HG03060 (cell line): ENCODE results near the gene RPTN.

ENCODE experiments used
- ATAC-seq: cut with Tn5 transposase; IDR thresholded peaks from one replicate; pipeline ENCODE4 v1.9.1; 2021; ENCODE audit warnings: low read depth, moderate number of reproducible peaks; ENCODE audit not compliant: unreplicated experiment

Gene RPTN, protein sequence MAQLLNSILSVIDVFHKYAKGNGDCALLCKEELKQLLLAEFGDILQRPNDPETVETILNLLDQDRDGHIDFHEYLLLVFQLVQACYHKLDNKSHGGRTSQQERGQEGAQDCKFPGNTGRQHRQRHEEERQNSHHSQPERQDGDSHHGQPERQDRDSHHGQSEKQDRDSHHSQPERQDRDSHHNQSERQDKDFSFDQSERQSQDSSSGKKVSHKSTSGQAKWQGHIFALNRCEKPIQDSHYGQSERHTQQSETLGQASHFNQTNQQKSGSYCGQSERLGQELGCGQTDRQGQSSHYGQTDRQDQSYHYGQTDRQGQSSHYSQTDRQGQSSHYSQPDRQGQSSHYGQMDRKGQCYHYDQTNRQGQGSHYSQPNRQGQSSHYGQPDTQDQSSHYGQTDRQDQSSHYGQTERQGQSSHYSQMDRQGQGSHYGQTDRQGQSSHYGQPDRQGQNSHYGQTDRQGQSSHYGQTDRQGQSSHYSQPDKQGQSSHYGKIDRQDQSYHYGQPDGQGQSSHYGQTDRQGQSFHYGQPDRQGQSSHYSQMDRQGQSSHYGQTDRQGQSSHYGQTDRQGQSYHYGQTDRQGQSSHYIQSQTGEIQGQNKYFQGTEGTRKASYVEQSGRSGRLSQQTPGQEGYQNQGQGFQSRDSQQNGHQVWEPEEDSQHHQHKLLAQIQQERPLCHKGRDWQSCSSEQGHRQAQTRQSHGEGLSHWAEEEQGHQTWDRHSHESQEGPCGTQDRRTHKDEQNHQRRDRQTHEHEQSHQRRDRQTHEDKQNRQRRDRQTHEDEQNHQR

DNA sequence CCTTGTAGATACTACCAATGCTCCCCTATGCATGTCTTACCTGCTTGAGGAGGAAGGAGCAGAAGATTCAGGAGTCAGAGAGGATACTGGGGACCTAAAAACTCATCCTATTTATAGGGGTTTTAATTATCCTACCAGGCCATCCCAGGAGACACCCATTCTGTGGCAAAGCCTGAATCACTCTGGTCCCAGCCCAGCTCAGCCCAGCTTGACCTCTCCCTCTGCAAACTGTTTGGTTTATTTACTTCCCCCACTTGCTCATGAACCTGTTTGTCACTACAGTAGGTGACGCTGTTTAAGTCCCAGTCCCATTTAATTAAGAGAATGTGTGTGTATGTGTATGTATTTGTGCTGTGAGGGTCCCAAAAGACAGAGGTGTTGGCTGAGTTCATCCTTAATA, at the start of gene RPTN:
TSS of gene RPTN (minus strand) at position 85 of the 400 bp plus-strand sequence. CDS start 1,339 bp downstream, outside the sequence.
- ATAC-seq = no peak

DNA sequence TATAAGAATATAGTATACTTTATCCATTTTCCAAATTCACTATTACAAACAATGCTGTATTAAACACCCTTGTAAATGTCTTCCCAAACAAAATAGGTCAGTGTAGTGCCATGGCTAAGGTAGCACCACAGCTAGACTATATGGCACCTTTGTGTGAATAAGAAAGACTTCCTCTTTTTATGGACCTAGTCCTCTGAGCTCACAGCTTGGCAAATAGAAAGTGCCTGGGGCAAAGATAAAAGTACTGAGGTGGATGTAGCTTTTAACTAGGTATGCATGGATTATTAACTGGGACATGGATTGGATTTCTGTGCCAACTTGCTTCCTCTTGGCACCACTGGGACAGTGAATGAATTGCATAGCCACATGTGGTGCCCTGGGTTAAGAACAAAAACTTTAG, 40.0 kb upstream of the RPTN start:
- ATAC-seq = no peak

DNA sequence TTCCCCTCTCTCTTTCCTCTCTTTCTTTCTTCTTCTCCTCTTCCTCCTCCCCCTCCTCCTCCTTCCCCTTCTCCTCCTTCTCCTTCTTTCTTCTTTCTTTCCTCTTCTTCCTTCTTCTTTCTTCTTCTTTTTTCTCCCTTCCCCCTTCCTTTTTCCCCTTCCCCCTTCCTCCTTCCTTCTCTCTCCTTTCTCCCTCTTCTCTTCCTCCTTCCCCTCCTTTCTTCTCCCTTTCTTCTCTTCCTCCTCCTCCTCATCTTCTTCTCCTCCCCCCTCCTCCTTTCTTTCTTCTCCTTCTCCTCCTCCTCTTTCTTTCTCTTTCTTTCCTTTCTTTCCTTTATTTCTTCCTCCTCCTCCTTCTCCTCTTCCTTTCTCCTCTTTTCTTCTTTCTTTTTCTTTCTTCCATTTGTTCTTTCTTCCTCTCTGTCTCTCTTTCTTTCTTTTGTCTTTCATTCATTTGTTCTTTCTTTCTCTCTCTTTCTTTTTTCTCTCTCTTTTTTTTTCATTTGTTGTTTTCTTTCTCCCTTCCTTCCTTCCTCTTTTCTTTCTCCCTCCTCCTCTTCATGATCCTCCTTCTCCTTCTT, 38.4 kb upstream of the RPTN start:
- ATAC-seq = no peak

DNA sequence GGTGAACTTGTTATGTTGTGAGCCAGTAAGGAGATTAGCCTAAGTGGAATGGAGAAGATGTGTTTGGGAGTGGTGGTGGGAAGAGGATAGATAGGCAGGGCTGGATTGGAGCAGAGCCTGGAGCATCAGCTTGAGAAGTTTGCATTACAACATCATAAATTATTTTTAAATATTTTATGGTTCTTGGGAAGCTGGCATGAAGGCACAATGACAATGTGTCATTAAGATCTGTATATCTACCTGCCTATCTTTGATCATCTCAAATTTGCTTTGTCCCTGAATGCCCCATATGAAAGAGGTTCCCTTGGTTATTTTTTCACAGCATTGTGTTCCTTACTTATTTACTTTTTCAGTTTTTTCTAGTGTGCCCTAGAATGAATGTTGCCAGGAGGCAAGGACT, 32.7 kb upstream of the RPTN start:
- no peak for ATAC-seq

DNA sequence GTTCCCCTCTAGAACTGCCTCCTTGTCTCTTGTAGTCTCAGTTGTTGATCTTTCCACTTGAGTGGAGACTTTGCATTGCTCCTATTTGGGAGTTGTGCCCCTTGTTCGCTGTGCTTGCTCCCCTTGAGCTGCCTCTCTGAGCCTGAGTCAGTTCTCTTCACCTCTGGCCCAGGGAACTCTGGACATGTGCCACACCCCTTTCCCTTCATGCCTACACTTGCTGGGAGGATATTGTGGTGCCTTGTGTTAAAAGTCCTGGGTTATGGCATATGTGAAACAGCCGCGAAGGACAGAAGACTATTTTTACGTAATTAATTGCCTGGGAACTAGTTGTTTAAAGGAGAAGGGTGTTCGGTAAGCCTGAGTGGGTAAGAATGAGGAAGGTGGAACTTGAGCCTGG, 32.2 kb upstream of the RPTN start:
- no peak for ATAC-seq

DNA sequence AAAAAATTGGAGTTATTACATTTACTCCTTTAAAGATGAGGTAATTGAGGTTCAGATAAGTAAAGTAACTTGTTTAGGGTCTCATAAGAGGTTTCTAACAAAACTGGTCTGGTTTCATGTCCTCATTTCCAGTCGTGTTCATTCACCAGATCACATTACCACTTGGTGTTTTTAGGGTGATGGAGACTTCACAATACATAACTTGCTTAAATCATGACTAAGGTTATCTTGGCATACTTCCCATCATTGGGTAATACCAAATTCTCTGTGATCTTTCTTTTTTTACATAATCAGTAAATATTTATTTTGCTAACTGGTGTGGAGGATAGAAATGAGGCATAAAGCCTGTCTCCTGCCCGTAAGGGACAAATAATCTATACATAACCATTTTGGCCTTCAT, 31.6 kb upstream of the RPTN start:
- no peak for ATAC-seq

DNA sequence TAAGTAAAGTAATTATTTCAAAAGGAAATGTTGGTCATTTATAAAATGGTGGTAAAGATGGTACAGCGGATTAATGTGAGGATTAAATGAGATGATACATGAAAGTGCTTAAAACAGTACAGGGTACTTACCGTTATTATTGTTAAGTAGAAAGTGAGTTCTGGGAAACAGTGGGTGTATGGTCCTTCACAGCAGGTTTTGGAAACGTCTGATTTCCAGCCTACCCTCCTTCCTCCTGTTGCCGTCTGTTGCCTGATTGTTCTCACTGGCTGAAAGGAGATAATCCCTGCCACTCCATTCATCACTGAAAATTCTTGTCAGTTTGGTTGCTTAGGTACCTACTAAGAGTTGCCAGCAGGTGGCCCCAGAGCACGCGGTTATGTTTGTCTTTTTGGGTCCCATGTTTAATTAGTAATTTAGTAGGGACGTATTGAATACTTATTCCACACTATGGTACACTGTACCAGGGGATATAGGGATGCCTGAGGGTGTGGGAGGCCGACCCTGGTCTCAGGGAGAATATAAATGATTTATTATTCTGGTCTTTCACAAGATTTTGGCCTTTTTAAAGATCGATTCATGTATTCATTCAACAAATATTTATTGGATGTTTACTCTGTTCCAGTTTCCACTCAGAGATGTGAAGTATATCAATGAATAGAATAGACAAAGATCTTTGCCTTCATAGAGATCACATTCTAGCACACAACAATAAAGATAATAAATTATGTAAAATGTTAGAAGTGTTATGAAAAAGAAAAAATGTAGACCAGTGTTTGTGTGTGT, 30.8 kb upstream of the RPTN start:
- ATAC-seq = no peak

DNA sequence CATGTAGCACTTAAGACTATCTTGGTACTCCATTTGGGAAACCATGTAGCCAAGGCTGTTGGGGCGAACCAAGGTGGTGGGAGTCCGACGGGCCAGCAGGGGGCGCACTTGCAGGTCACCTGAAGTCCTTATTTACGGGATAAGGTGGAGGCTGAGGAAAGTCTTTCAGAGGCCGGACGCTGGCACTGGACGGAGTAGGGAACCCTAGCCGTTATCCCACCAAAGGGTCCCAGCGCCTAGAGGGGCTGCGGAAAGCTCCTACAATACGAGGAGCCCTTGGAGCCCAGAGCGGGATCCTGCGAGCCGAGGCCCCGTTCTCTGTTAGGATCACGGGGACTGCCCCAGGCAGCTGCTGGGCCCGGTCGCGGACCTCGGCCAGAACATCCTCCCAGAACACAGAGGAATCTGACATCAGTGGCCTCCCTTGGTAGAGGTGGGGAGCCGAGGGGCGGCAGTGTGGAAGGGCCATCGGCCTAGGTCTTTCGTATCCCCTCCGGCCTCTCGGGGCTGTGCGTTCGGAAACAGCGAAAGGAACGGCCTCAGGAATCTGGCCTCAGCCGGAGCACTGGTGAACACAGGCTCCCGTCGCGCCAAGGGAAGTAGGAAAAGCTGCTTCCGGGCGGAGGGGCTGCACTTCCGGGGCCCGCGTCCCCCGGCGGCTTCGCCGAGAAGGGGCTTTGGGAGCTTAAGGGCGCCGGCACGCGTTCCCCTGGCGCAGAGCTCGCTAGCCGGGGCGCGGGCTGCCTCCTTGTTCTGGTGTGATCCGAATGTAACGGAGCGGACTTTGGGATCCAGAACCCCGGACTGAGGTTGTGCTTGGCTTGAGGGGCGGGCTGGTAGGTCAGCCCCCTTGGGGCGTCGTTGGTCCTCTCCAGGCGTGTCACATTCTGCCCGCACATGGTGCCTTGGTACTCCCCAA, 29.9 kb upstream of the RPTN start:
- no peak for ATAC-seq

DNA sequence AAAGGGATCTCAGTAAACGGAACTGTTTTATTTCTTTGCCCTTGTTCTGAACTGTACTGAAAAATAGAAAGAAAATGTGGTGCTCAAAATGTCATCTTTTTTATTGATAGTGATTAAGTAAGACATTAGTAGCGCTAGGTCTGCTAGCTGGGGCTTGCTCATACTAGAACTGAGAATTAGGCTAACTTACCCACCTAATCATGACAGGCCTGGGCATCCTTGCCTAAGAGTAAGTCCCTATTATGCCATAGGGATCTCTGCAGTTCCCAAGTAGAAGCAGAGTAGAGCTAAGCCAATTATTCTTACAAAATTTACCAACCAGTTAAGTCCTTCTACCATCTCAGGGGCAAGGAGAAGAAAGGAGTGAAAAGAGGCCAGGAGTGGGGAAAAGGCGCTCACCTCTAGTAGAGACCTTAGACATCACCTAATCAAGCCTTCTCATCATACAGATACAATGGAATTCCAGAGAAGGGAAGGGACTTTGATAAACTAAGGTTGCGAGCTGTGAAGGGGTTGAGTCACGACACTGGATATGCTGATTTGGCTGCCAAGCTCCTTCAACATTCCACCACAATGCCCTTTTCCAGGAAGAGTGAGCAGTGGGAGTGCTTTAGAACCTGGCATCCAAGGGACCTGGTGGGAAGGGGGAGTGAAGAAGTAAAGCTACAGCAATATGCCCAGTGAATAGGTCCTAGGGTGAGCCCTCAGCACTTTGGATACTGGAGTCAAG, 27.7 kb upstream of the RPTN start:
- no peak for ATAC-seq

DNA sequence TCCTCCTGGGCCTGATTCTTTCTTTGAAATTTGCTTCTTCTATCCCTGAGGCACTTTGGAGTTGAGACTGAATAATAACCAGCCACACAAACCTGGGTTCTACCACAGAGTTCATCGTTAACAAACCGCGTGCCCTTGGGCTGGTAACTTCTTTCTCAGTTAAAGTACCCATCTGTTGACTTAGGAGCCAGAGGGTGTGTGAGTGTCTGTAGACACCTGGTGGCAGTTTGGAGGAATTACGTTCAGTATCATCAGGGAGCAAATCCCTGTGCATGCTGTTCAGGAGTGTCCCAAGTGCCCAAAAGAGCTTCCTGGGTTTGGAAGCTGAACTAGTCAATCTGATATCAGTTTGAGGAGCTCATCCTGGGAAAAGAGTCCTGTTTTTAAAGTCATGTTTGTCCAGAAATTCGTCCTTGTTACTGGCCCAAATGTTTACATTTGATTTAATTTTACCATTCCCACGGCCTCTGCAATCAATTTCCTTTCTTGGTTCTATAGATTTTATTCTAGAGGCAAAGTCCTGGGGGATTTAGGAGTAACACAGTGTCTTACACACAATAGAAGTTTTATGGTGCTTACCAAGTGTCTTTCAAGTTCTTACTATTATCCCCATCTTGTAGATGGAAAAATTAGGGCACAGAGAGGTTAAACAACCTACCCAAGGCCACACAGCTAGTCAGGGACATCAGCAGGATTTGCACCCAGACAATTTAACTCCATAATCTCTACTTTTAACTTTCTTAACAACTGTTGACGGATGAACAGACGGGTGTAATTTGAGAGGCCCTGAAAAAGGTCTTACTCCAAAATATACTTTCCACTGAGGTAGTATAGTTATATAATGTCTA, 26.7 kb upstream of the RPTN start:
- peak; percentile 47 for ATAC-seq

DNA sequence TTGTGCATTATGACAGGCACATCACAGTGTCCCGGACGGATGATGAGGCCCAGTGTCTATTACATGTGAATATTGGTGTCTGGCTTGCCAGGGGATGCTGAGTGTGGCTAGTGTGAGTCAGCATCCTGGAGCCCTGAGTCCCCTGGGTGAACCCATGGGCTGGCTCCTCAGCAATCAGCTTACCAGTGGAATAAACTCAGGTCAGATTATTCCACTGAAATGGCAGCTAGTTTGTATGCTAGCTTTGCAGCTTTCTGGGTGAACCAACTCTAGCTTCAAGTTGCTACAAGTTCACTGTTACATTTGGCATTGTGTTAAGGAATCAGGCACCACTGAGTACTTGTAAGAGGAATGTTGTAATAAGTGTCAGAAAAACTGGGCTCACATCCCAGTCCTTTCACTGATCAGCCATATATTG, 23.9 kb upstream of the RPTN start:
- ATAC-seq = no peak

DNA sequence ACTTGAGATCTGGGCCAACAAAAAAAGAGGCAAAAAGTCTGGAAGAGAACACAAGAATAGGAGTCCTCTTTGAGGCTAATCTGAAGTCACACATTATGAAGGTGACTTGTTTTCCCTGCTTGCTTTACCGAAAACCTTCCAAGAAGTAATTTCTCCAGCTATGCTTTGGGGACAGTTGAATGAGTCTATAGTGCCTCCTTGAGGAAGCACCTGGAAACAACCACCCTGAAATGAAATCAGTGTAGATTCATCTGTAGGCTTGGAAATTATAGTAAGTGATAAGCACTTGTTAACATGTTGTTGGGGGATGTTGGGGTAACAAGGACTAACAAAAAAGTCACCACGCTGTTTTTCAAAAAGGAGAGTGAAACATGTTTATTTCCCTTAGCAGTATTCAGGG, 23.4 kb upstream of the RPTN start:
- ATAC-seq = no peak

DNA sequence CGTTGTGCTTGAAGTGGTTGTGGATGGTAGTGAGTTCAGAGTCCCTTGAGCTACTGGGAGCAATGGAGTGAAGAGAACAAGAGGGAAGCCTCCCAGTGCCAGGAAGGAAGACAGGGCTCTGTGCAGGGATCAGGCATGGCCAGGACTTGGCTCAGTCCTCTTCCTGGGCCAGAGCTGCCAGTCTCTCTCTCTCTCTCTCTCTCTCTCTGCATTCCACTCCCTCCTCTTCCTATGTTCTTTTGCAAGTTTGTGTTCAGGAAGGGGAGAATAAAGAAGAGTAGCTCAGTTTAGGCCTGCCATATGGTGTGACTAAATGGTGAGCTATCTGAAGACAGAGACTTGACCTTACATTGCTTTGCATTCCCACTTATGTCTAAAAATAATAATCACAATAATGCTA, 20.5 kb upstream of the RPTN start:
- ATAC-seq = no peak

DNA sequence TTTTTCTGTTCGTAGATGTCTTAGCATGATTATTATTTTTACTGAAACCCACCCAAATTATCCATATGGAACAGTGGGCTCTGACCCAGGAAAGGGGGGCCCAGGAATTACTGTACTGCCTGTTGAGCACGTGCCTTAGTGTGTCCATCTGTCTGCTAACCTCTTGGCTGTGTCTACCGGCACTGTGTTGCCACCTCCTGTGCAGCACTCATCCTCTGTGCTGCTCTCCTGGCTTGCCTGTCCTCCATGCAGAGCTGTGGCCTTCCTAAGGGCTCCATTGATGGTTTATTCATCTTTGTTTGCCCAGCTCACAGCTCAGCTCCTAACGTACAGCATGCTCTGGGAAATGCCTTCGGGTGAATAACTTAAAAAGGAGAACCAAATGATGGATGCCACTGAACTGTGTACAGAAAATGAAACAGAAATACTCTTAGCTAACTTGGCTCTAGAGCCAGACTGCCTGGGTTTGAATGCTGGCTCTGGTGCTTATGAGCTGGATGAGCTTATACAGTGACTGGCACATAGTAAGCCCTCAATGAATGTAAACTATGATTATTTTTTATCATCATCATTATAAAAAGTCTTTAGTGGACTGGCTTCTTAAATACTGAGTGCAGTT, 11.4 kb upstream of the RPTN start:
- no peak for ATAC-seq

DNA sequence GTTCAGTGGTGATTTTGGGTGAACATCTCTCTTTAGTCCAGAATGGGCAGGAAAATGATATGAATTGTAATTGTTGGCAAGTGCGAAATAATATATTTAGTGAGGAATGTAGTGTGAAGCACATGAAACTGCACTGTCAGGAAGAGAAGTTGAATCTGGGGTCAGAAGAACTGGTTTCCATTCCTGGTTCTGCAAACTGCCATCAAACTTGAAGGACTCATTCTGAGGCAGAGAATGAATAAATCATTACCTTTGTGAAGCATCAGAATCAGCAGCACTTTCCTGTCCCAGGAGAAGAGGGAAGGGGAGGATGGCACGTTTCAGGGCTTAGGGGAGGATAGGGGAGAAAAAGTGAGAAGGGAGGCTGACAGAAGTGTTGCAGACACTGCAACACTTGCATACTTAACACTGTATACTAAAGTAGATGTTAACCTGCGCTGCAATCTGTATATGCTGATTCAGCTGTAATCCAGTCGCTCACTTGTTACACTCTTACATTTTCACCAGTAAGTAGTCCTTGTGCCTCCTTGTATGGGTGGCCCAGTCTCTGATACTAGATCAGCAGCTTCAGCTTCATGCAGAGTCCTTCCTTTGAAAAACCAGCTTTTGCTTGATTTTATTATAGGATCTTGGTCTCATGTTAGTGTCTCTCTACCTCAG, 10.5 kb upstream of the RPTN start:
- no peak for ATAC-seq

DNA sequence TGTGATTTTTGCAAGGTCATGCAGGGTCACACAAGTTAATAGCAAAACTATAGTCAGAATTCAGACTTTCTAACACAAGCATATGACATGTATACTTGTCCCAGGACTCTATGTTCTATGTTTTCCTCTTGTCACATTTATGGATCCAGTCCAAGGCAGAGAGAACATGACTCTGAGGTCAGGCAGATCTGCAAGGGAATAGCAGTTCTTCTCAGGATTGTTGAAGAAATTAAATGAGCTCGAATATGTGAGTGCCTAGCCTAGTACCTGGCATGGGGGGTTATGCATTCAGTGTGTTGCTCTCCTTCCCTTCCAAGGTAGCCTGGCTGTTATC, 9.5 kb upstream of the RPTN start:
- ATAC-seq = no peak

DNA sequence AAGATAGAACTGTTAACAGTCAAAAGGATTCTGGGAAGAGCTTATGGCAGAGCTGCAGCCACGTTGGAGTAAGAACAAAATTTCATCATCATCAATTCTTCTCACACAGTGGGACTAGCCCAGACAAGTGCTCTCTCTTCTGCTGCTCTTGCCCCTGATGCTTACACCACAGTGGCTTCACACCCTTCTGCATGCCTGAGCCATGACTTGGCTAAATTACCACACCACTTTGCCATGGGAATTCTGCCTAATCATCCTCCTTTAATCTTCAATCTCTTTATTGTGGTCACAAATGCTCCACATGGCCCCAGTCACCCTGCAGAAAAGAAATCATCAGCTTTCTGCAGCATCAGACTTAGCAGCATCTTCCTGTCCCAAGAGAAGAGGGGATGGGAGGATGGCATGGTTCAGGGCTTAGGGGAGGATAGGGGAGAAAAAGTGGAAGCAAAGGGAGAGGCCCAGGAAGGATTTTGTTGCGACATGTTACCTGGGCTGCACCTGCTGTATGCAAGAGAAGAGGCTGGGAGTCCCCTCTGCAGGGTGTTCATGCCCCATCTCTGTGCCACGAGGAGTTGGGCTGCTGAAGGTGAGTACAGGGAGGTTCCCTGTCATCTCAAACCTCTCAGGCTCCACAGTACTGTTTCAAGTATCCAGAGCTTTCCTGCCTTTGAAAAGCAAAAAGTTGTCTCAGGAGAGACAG, 9.0 kb upstream of the RPTN start:
- no peak for ATAC-seq
